HEK293 (cell line): ENCODE measurements around the gene STK32C.

Source experiments
- CTCF ChIP-seq: fragments of 450-650 bp; formaldehyde crosslinking; IDR thresholded peaks from 2 replicates; pipeline ENCODE4 v1.5.1; 2016; ENCODE audit warnings: missing biosample characterization, missing genetic modification characterization
- KLF16 ChIP-seq: fragments of 450-650 bp; formaldehyde crosslinking; IDR thresholded peaks from 2 replicates; pipeline ENCODE4 v1.5.1; 2017; ENCODE audit warnings: missing biosample characterization, missing genetic modification characterization
- REST ChIP-seq: fragments of 450-650 bp; formaldehyde crosslinking; IDR thresholded peaks from 2 replicates; pipeline ENCODE4 v1.5.1; 2016; ENCODE audit warnings: missing biosample characterization, missing genetic modification characterization
- SETDB1 ChIP-seq: IDR thresholded peaks from one replicate; pipeline ENCODE4 v1.6.1; 2017; ENCODE audit warnings: mild to moderate bottlenecking, low read length, moderate library complexity, mixed read lengths; ENCODE audit not compliant: insufficient read length
- ZFHX2 ChIP-seq: fragments of 450-650 bp; formaldehyde crosslinking; conservative IDR thresholded peaks from 2 replicates; pipeline ENCODE4 v1.5.1; 2016; ENCODE audit warnings: missing biosample characterization, missing genetic modification characterization
- ZFP3 ChIP-seq: fragments of 450-650 bp; formaldehyde crosslinking; IDR thresholded peaks from 2 replicates; pipeline ENCODE4 v1.5.1; 2016; ENCODE audit warnings: low read depth, missing biosample characterization, missing genetic modification characterization
- ZNF184 ChIP-seq: fragments of 450-650 bp; IDR thresholded peaks from 2 replicates; pipeline ENCODE4 v1.5.1; 2018; ENCODE audit warnings: missing biosample characterization, mild to moderate bottlenecking, missing genetic modification characterization
- ZNF24 ChIP-seq: fragments of 450-650 bp; formaldehyde crosslinking; IDR thresholded peaks from 2 replicates; pipeline ENCODE4 v1.5.1; 2016; ENCODE audit warnings: missing biosample characterization, missing genetic modification characterization
- ZNF335 ChIP-seq: fragments of 450-650 bp; formaldehyde crosslinking; conservative IDR thresholded peaks from 2 replicates; pipeline ENCODE4 v1.5.1; 2016; ENCODE audit warnings: missing biosample characterization, missing genetic modification characterization
- ZNF366 ChIP-seq: fragments of 450-650 bp; formaldehyde crosslinking; conservative IDR thresholded peaks from 2 replicates; pipeline ENCODE4 v1.5.1; 2016; ENCODE audit warnings: missing biosample characterization, missing genetic modification characterization
- ZNF473 ChIP-seq: fragments of 450-650 bp; formaldehyde crosslinking; IDR thresholded peaks from 2 replicates; pipeline ENCODE4 v1.5.1; 2017; ENCODE audit warnings: missing biosample characterization, missing genetic modification characterization
- ZNF544 ChIP-seq: fragments of 450-650 bp; formaldehyde crosslinking; IDR thresholded peaks from 2 replicates; pipeline ENCODE4 v1.5.0; 2017; ENCODE audit warnings: missing biosample characterization, missing genetic modification characterization
- ZSCAN4 ChIP-seq: fragments of 450-650 bp; formaldehyde crosslinking; IDR thresholded peaks from 2 replicates; pipeline ENCODE4 v1.5.1; 2017; ENCODE audit warnings: missing biosample characterization, missing genetic modification characterization
- TF ChIP-seq, protein P1 (sequence below): fragments of 450-650 bp; formaldehyde crosslinking; IDR thresholded peaks from 2 replicates; pipeline ENCODE4 v1.5.1; 2016; ENCODE audit warnings: missing biosample characterization, missing genetic modification characterization, low read depth

GRCh38 chr10:132271458-132272230, 36.1 kb downstream of the STK32C start:
- no peak for TF ChIP-seq ZSCAN4 (tag by site-specific recombination)
- TF ChIP-seq CTCF (tag by site-specific recombination): no peak
- no peak for TF ChIP-seq ZNF366 (tag by site-specific recombination)
- TF ChIP-seq REST: no peak
- TF ChIP-seq, protein P1, sequence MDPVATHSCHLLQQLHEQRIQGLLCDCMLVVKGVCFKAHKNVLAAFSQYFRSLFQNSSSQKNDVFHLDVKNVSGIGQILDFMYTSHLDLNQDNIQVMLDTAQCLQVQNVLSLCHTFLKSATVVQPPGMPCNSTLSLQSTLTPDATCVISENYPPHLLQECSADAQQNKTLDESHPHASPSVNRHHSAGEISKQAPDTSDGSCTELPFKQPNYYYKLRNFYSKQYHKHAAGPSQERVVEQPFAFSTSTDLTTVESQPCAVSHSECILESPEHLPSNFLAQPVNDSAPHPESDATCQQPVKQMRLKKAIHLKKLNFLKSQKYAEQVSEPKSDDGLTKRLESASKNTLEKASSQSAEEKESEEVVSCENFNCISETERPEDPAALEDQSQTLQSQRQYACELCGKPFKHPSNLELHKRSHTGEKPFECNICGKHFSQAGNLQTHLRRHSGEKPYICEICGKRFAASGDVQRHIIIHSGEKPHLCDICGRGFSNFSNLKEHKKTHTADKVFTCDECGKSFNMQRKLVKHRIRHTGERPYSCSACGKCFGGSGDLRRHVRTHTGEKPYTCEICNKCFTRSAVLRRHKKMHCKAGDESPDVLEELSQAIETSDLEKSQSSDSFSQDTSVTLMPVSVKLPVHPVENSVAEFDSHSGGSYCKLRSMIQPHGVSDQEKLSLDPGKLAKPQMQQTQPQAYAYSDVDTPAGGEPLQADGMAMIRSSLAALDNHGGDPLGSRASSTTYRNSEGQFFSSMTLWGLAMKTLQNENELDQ (tag by site-specific recombination): no peak
- TF ChIP-seq ZFP3: no peak
- no peak for TF ChIP-seq ZNF24 (tag by site-specific recombination)
- TF ChIP-seq KLF16 (tag by site-specific recombination): no peak
- no peak for TF ChIP-seq ZFHX2 (tag by site-specific recombination)
- no peak for TF ChIP-seq ZNF473 (tag by site-specific recombination)
- no peak for TF ChIP-seq ZNF335 (tag by site-specific recombination)
- no peak for TF ChIP-seq SETDB1
- TF ChIP-seq ZNF184 (tag by site-specific recombination): no peak
- no peak for TF ChIP-seq ZNF544 (tag by site-specific recombination)
